ENCODE measurements around the gene FBP2.

The FBP2 gene

DNA sequence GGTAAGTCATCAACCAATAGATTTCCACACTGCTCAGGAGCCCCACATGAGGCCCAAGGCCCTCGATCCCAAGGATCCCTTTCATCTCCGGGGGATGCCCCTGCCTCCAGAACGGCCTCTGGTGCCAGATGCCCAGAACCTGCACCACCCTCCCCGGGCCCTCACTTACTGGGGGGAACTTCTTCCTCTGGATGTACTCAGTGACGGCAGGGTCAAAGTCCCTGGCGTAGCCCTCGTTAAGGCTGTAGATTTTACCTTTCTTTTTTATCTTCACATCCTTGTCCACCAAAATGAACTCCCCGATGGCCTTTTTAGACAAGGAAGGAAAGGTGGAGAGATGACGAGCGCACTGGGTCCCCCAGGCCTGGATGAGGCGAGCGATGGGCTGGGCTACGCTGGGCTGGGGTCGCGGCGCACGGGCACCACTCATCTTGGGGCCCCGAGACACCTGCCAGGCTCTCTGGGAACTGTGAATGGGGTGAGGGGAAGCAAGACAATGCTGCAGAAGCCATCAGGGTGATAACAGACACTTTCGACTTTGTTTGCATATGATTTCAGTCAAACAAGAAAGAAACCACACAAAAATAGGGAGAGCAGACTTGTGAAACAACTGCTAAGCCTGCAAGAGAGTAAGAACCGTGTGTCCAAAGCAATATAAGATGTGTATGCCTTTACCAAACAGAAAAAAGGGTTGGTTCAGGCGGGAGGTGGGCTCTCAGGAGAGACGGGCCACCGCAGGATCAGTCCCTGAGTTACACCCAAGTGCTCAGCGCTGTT is 13.2 kb upstream of the FBP2 start:
- H3K36me3 ChIP-seq (ENCODE audit: control insufficient read depth, insufficient read depth, low read length) = no peaks in the 10 kb centered on the region
- DNase-seq (ENCODE audit: extremely low read depth, insufficient read length) = no peak
- no peak overlapping the region for H3K4me3 ChIP-seq (replicated peaks; ENCODE audit: low read depth, low read length)
- TF ChIP-seq, protein P1, sequence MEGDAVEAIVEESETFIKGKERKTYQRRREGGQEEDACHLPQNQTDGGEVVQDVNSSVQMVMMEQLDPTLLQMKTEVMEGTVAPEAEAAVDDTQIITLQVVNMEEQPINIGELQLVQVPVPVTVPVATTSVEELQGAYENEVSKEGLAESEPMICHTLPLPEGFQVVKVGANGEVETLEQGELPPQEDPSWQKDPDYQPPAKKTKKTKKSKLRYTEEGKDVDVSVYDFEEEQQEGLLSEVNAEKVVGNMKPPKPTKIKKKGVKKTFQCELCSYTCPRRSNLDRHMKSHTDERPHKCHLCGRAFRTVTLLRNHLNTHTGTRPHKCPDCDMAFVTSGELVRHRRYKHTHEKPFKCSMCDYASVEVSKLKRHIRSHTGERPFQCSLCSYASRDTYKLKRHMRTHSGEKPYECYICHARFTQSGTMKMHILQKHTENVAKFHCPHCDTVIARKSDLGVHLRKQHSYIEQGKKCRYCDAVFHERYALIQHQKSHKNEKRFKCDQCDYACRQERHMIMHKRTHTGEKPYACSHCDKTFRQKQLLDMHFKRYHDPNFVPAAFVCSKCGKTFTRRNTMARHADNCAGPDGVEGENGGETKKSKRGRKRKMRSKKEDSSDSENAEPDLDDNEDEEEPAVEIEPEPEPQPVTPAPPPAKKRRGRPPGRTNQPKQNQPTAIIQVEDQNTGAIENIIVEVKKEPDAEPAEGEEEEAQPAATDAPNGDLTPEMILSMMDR (IDR thresholded peaks at IDR 0.05; ENCODE audit: insufficient read depth, low read length, poor library complexity, severe bottlenecking) = no peak
- no peaks in the 10 kb centered on the region; the same call in none of the 2 replicates for H3K27me3 ChIP-seq (replicated peaks; ENCODE audit: control insufficient read depth, insufficient read depth, low read length)

DNA sequence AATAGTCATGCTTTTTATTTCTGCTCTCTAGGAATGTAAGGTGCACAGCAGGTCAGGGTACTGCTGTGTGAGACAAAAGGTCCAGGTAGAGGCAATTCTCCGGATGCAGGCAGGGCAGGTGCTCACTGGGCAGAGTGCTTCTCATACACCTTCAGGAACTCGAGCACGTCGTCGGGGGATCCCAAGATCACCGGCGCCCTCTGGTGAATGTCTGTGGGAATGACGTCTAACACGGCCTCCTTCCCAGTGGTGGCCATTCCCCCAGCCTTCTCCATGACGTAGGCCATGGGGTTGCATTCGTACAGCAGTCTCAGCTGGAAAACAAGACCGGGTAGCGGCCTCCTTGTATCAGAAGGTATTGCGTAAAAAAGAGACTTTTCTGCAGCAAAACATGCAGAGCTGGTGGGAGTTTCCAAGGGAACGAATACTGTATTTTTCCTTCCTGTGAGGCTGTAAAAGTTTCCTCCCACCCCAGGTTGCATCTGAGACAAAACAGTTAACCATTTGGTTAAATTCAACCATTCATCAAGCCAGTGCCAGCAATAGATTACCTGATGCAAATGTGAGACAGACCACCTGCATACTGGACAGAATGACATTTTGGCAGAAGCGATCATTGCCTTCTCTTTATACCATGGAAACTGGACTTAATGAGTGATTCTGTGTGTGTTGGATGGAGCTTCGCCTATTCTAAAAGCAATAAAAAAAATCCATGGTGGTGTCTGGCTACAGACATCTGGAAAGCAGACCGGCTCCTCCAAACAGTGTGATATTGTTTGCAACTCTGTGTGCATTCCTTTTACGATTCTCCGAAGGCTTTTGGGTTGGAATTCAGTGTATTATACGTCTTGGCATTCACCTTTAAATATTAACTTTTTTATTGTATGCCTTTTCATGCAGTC is 9.9 kb upstream of the FBP2 start:
- peak; percentile 37 for DNase-seq (ENCODE audit: extremely low read depth, insufficient read length)
- no peak overlapping the region for H3K4me3 ChIP-seq (replicated peaks; ENCODE audit: low read depth, low read length)
- no peaks in the 10 kb centered on the region; the same call in none of the 2 replicates for H3K27me3 ChIP-seq (replicated peaks; ENCODE audit: control insufficient read depth, insufficient read depth, low read length)
- H3K36me3 ChIP-seq (ENCODE audit: control insufficient read depth, insufficient read depth, low read length) = no peaks in the 10 kb centered on the region
- TF ChIP-seq, protein P1 (IDR thresholded peaks at IDR 0.05; ENCODE audit: insufficient read depth, low read length, poor library complexity, severe bottlenecking) = peak; percentile 89

DNA sequence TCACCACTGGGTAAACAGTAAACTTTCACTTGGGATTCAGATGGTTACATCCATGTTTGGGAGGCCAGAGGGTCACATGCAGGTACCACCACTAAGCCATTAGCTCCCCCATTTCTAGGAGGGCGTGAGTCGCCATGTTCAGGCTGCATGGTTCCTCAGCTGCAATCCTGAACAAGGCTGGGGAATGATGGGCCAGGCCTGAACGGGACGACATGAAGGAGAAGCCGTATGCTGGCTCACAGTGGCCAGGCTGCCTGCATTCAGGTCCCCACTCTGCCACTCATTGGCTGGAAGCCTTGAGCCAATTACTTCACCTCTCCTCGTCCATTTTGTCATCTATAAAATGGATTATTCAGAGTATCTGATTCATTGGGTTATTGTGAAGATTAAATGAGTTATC is 9.0 kb upstream of the FBP2 start:
- Histone ChIP-seq H3K27me3 (replicated peaks; ENCODE audit: control insufficient read depth, insufficient read depth, low read length) (no peaks in the 10 kb centered on the region; the same call in none of the 2 replicates), H3K4me3 (replicated peaks; ENCODE audit: low read depth, low read length) (no peak overlapping the region), H3K36me3 (ENCODE audit: control insufficient read depth, insufficient read depth, low read length) (no peaks in the 10 kb centered on the region)
- DNase-seq (ENCODE audit: extremely low read depth, insufficient read length) = no peak
- TF ChIP-seq, protein P1 (IDR thresholded peaks at IDR 0.05; ENCODE audit: insufficient read depth, low read length, poor library complexity, severe bottlenecking) = no peak

DNA sequence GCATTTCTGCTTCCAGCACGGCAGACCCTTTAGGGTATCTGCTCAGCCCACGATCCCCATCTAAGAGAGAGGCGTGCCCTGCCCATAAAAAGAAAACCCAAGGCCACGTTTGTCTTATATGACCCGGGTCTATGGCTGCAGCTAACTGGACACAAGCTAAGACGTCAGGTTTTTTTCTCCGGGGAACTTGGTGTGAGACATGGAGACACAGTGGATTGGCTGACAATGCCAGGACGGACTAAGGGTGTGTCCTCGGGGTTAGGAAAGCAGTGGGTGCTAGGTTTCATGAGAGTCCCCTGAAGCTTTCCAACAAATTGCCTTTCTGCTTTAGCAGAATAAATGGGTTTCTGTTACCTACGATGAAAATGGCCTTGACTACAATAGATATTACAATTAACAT is 7.1 kb upstream of the FBP2 start:
- Histone ChIP-seq H3K36me3 (ENCODE audit: control insufficient read depth, insufficient read depth, low read length) (no peaks in the 10 kb centered on the region), H3K27me3 (replicated peaks; ENCODE audit: control insufficient read depth, insufficient read depth, low read length) (no peaks in the 10 kb centered on the region)
- no peak for DNase-seq (ENCODE audit: extremely low read depth, insufficient read length)

DNA sequence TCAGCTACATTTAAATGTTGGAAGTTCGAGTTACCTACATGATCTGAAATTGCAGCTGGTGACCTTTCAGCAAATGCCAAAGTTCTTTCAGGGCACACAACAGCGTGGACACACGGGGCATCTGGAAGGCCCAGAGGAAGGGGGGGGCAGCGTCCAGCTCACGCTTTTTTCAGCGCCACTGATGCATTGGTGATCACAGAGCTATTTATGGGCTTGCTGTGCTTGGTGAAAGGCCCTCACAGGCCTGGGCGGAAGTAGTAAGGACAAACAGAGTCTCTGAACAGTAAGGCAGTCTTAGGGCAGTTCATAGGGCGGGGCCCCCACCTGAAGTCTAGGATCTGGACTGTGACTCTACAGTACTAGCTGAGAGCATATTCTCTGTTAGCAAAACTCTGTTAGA is 6.6 kb upstream of the FBP2 start:
- no peaks in the 10 kb centered on the region for H3K36me3 ChIP-seq (ENCODE audit: control insufficient read depth, insufficient read depth, low read length)
- no peak overlapping the region for H3K4me3 ChIP-seq (replicated peaks; ENCODE audit: low read depth, low read length)
- H3K27me3 ChIP-seq (replicated peaks; ENCODE audit: control insufficient read depth, insufficient read depth, low read length) = no peaks in the 10 kb centered on the region
- no peak for DNase-seq (ENCODE audit: extremely low read depth, insufficient read length)
- TF ChIP-seq, protein P1 (IDR thresholded peaks at IDR 0.05; ENCODE audit: insufficient read depth, low read length, poor library complexity, severe bottlenecking) = no peak

More for the DNA sequence above, 7.1 kb upstream of the FBP2 start:
- no peak overlapping the region for H3K4me3 ChIP-seq (replicated peaks; ENCODE audit: low read depth, low read length)
- TF ChIP-seq, protein P1 (IDR thresholded peaks at IDR 0.05; ENCODE audit: insufficient read depth, low read length, poor library complexity, severe bottlenecking) = no peak

All from GM06990 (cell line).